H1 (cell line): Measurements from ENCODE around the gene HSF5. TPM values are rescaled to one million over a fixed set of nuclear protein-coding genes. Genes with fewer than 3 reads are reported as not detected.

ENCODE experiments used
- CTCF ChIA-PET: fragments of 300-600 bp; sonication (Branson Sonifier 250); formaldehyde crosslinking; loops from one replicate; lab custom pipeline; 2021; ENCODE audit not compliant: partially characterized antibody; lab: Charles Lee
- POLR2A ChIA-PET: fragments of 300-600 bp; sonication (Branson Sonifier 250); formaldehyde crosslinking; loops from one replicate; lab custom pipeline; 2021; ENCODE audit warnings: inconsistent platforms; ENCODE audit not compliant: partially characterized antibody; lab: Charles Lee
- DNase-seq, 2 experiments: peaks; one replicate each; pipeline versions ENCODE4 v3.0.0 to v3.0.0-alpha.2; 2010 to 2022; ENCODE audit warnings: low spot score in 2 of 2, low read depth in 1 of 2, mixed read lengths in 1 of 2
- FAIRE-seq: peaks from 2 replicates; lab custom pipeline; 2011; peaks lifted over from hg19 to GRCh38; lab: Jason Lieb, UNC
- H2AFZ ChIP-seq: 2 replicates; pipeline ENCODE4 v1.8.1; 2012; ENCODE audit warnings: low read length, inconsistent platforms
- H2AK5ac ChIP-seq: 2 replicates; pipeline ENCODE4 v1.6.1; 2013; ENCODE audit warnings: low read depth, low read length
- H2BK120ac ChIP-seq: replicated peaks from 2 replicates; pipeline ENCODE3; 2013; ENCODE audit warnings: low read depth, low read length, inconsistent platforms
- H2BK12ac ChIP-seq: 2 replicates; pipeline ENCODE4 v1.6.1; 2013; ENCODE audit warnings: low read depth, low read length
- H2BK15ac ChIP-seq: 2 replicates; pipeline ENCODE4 v1.6.1; 2013; ENCODE audit warnings: low read length
- H2BK20ac ChIP-seq: 2 replicates; pipeline ENCODE4 v1.6.1; 2013; ENCODE audit warnings: low read length
- H2BK5ac ChIP-seq: 2 replicates; pipeline ENCODE4 v1.6.1; 2013; ENCODE audit warnings: low read depth, low read length
- H3K14ac ChIP-seq: 2 replicates; pipeline ENCODE4 v1.6.1; 2013; ENCODE audit warnings: inconsistent platforms; ENCODE audit not compliant: insufficient read length
- H3K18ac ChIP-seq: 2 replicates; pipeline ENCODE4 v1.6.1; 2013; ENCODE audit warnings: low read length; ENCODE audit errors: extremely low read depth
- H3K23ac ChIP-seq: 2 replicates; pipeline ENCODE4 v1.6.1; 2013; ENCODE audit warnings: inconsistent platforms; ENCODE audit not compliant: insufficient read length
- H3K23me2 ChIP-seq: 2 replicates; pipeline ENCODE4 v1.6.1; 2013; ENCODE audit warnings: low read depth, low read length
- H3K27ac ChIP-seq: 2 replicates; pipeline ENCODE4 v1.6.1; 2011; ENCODE audit warnings: low read depth, low read length, inconsistent platforms
- H3K27me3 ChIP-seq, 4 experiments: replicated peaks in 1 of 4; 1 replicate in 1 of 4; 2 replicates in 3 of 4; pipeline versions ENCODE4 v1.6.1 to v1.8.1; 2011 to 2013; ENCODE audit warnings: low read length in 3 of 4, mild to moderate bottlenecking in 3 of 4, inconsistent platforms in 2 of 4, mixed read lengths in 2 of 4, moderate library complexity in 1 of 4; ENCODE audit not compliant: control insufficient read depth in 3 of 4, insufficient read depth in 3 of 4; ENCODE audit errors: extremely low read depth in 1 of 4
- H3K36me3 ChIP-seq, 4 experiments: 2 replicates each; pipeline versions ENCODE4 v1.6.1 to v1.8.1; 2011 to 2013; ENCODE audit warnings: mild to moderate bottlenecking in 4 of 4, low read length in 3 of 4, moderate library complexity in 2 of 4, control low read depth in 1 of 4, inconsistent platforms in 1 of 4; ENCODE audit not compliant: insufficient read depth in 4 of 4, control insufficient read depth in 2 of 4
- H3K4ac ChIP-seq: replicated peaks from 2 replicates; pipeline ENCODE3; 2013; ENCODE audit warnings: low read length, low read depth, mixed read lengths, inconsistent platforms; ENCODE audit not compliant: insufficient read length
- H3K4me1 ChIP-seq, 4 experiments: replicated peaks in 1 of 4; 1 replicate in 1 of 4; 2 replicates in 3 of 4; pipeline versions ENCODE4 v1.6.1 to v1.8.1; 2011 to 2013; ENCODE audit warnings: low read length in 3 of 4, inconsistent platforms in 2 of 4, mixed read lengths in 1 of 4; ENCODE audit not compliant: insufficient read depth in 4 of 4, control insufficient read depth in 3 of 4
- H3K4me2 ChIP-seq, 2 experiments: 2 replicates each; pipeline versions ENCODE4 v1.6.1 to v1.8.1; 2011 to 2013; ENCODE audit warnings: low read depth in 2 of 2, low read length in 2 of 2, control low read depth in 1 of 2, inconsistent platforms in 1 of 2, mild to moderate bottlenecking in 1 of 2; ENCODE audit not compliant: insufficient read depth in 1 of 2
- H3K4me3 ChIP-seq, 4 experiments: fragments of 200-600, 300-600 bp in 1 of 4; sonication (generic), shearing (Covaris generic), sonication (Bioruptor Twin) in 1 of 4; 2 replicates each; pipeline versions ENCODE4 v1.5.1 to v1.8.1; 2011 to 2016; ENCODE audit warnings: low read length in 4 of 4, low read depth in 3 of 4, control low read depth in 2 of 4, inconsistent platforms in 2 of 4, mild to moderate bottlenecking in 2 of 4, mixed read lengths in 1 of 4, moderate library complexity in 1 of 4; ENCODE audit not compliant: insufficient read depth in 2 of 4; ENCODE audit errors: extremely low read depth in 1 of 4
- H3K56ac ChIP-seq: replicated peaks from 2 replicates; pipeline ENCODE3; 2013; ENCODE audit warnings: low read depth, mild to moderate bottlenecking, mixed read lengths, low read length, inconsistent platforms; ENCODE audit not compliant: insufficient read length
- H3K79me1 ChIP-seq: 2 replicates; pipeline ENCODE4 v1.6.1; 2013; ENCODE audit warnings: low read depth, low read length, control low read depth
- H3K79me2 ChIP-seq, 2 experiments: 2 replicates each; pipeline versions ENCODE4 v1.6.1 to v1.8.1; 2012 to 2013; ENCODE audit warnings: low read length in 2 of 2, mild to moderate bottlenecking in 2 of 2, inconsistent platforms in 1 of 2; ENCODE audit not compliant: insufficient read depth in 2 of 2, control insufficient read depth in 1 of 2
- H3K9ac ChIP-seq, 4 experiments: replicated peaks in 1 of 4; 1 replicate in 1 of 4; 2 replicates in 3 of 4; pipeline versions ENCODE4 v1.6.1 to v1.8.1; 2011 to 2013; ENCODE audit warnings: low read depth in 3 of 4, low read length in 3 of 4, control low read depth in 2 of 4, mild to moderate bottlenecking in 2 of 4, moderate library complexity in 2 of 4, inconsistent platforms in 1 of 4; ENCODE audit errors: extremely low read depth in 1 of 4
- H3K9me3 ChIP-seq, 2 experiments: 2 replicates each; pipeline versions ENCODE4 v1.6.1 to v1.8.1; 2012 to 2013; ENCODE audit warnings: mild to moderate bottlenecking in 2 of 2, moderate library complexity in 2 of 2, control low read depth in 1 of 2, inconsistent platforms in 1 of 2, low read depth in 1 of 2, low read length in 1 of 2, mixed read lengths in 1 of 2; ENCODE audit not compliant: insufficient read depth in 2 of 2
- H4K20me1 ChIP-seq, 2 experiments: replicated peaks in 1 of 2; 2 replicates each; pipeline versions ENCODE3 to v1.8.1; 2011 to 2013; ENCODE audit warnings: inconsistent platforms in 2 of 2, low read length in 2 of 2, mild to moderate bottlenecking in 1 of 2; ENCODE audit not compliant: insufficient read depth in 2 of 2, control insufficient read depth in 1 of 2
- H4K5ac ChIP-seq: 2 replicates; pipeline ENCODE4 v1.6.1; 2013; ENCODE audit warnings: low read length, low read depth, mixed read lengths, inconsistent platforms; ENCODE audit not compliant: insufficient read length
- H4K8ac ChIP-seq: 2 replicates; pipeline ENCODE4 v1.8.0; 2013; ENCODE audit warnings: mild to moderate bottlenecking, moderate library complexity, low read length, inconsistent platforms; ENCODE audit not compliant: insufficient read depth; ENCODE audit errors: extremely low read depth
- H4K91ac ChIP-seq: replicated peaks from 2 replicates; pipeline ENCODE3; 2013; ENCODE audit warnings: low read length, mixed read lengths, inconsistent platforms; ENCODE audit not compliant: insufficient read length
- RNF2 ChIP-seq: fragments of 200-900, 300-1000 bp; sonication (generic); IDR thresholded peaks from 2 replicates; pipeline ENCODE4 v1.7.1; 2016; ENCODE audit warnings: borderline replicate concordance, low read depth, mild to moderate bottlenecking, antibody characterized with exemption, low read length; ENCODE audit not compliant: poor library complexity, severe bottlenecking; ENCODE audit errors: missing control alignments
- WGBS, 2 experiments: shearing (Covaris generic) in 1 of 2; methylation state at CpG; one replicate each; pipeline versions ENCODE4 v1.1.6 to v1.1.7; 2013 to 2015; ENCODE audit warnings: low lambda C conversion rate in 2 of 2, mixed read lengths in 2 of 2, inconsistent platforms in 1 of 2, low coverage in 1 of 2, missing lambda C conversion rate in 1 of 2; ENCODE audit not compliant: insufficient replicate concordance in 2 of 2, insufficient coverage in 1 of 2, insufficient read length in 1 of 2; ENCODE audit errors: extremely low coverage in 1 of 2, missing lambda C conversion rate in 1 of 2; 5-methylcytosine and 5-hydroxymethylcytosine counted together
- polyA plus RNA-seq, 7 experiments: library from polyadenylated mRNA; depleted of rRNA in 3 of 7; stranded (reverse) in 5 of 7; unstranded in 2 of 7; fragments of >200 nt in 5 of 7; fragments of 200-250 nt in 2 of 7; gene quantifications; 1 replicate in 5 of 7; 2 replicates in 1 of 7; 4 replicates in 1 of 7; pipeline versions ENCODE4 v1.2.1 to v1.2.3, GENCODE V29; 2011 to 2013; ENCODE audit warnings: missing spikeins in 2 of 7, mixed read lengths in 2 of 7
- total RNA-seq: library from RNA; stranded (reverse); fragmentation: NEBNext Ultra II Directional; extraction: Animal tissue kit (Norgen Biotek cat#: 25700); gene quantifications from 2 replicates; pipeline ENCODE4 v1.2.1, GENCODE V29; 2021

HSF5 gene
- total and polyA plus RNA-seq, 2 of the 8 experiments (the other 6 are each of a cell fraction or from before 2014, with no cell fraction given), result not detected

DNA sequence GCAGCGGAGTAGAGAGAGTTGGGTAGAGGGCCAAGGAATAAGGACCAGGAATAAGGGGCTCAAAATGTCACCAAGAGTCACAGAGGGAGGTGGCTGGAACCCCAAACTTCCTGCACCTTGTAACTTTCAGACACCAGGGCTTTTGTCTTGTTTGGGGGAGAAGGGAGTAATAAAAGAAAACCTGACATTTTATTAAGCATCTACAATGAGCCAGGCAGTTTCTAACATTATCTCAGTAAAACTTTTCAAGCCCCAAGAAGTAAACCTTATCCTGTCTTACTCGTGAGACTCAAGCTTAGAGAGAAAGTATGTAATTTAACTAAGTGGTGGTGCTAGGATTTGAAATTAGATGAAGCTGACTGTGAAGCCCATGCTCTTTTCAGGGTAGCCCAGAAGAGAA, 27.1 kb upstream of the HSF5 start:
- no peak overlapping the region for H4K91ac ChIP-seq
- H3K14ac ChIP-seq, result no peak overlapping the region
- H3K4me3 ChIP-seq, result peak overlapping the region; percentile 29 to 88 (median 66); a peak in 7 of 8 replicates
- H3K4me2 ChIP-seq, result peak overlapping the region; percentile 52 to 69
- H3K27ac ChIP-seq, result no peak overlapping the region
- peaks cover 2% of the 10 kb centered on the region in 2 experiments for H4K20me1 ChIP-seq
- H3K79me1 ChIP-seq, result peaks cover 4% of the 10 kb centered on the region
- H2BK120ac ChIP-seq, result no peak overlapping the region
- H2BK12ac ChIP-seq, result 0 out of 2 replicates have a peak overlapping the region, but pooled peaks have one; percentile 68
- ChIA-PET POLR2A (interaction anchor here (0.5 to 2.9 kb wide), 21 partner anchors 9 to 1178 kb away, joined by 3 to 25 read pairs (median 4); partner anchors contain the start of genes HSF5, MKS1 and SUPT4H1), CTCF (interaction anchor here (0.6 to 1.2 kb wide), 5 partner anchors 55 to 315 kb away, joined by 3 to 4 read pairs (median 3); no protein-coding TSS in a partner anchor)
- 0 out of 2 replicates have a peak overlapping the region, but pooled peaks have one; percentile 88 for H2BK5ac ChIP-seq
- no peak overlapping the region for H4K5ac ChIP-seq
- H2AFZ ChIP-seq, result no peak overlapping the region
- peaks cover 0 to 18% (median 5%) of the 10 kb centered on the region in 4 experiments; a peak in 5 of 7 replicates for H3K4me1 ChIP-seq
- no peak overlapping the region for H3K18ac ChIP-seq
- H3K9ac ChIP-seq, result 0 out of 7 replicates have a peak overlapping the region, but pooled peaks of 1 of the 4 experiments have one; percentile 0
- no peak overlapping the region for H2AK5ac ChIP-seq
- H4K8ac ChIP-seq, result no peak overlapping the region
- peaks cover 15% of the 10 kb centered on the region for H3K23me2 ChIP-seq
- no peak overlapping the region for H3K56ac ChIP-seq
- H2BK15ac ChIP-seq, result peak overlapping the region; percentile 75; the same call in 1 of the 2 replicates
- H3K23ac ChIP-seq, result no peak overlapping the region
- H3K27me3 ChIP-seq, result no peaks in the 10 kb centered on the region
- no peaks in the 10 kb centered on the region for H3K9me3 ChIP-seq
- H3K4ac ChIP-seq, result no peak overlapping the region
- peaks cover 10 to 21% (median 18%) of the 10 kb centered on the region in 4 experiments; a peak in 7 of 8 replicates for H3K36me3 ChIP-seq
- no peak overlapping the region for H2BK20ac ChIP-seq
- WGBS, 2 experiments, result 65% methylated on average over 2 of the region's 2 CpGs; no CpG with 5 or more reads in 1 of the 2 experiments
- peaks cover 0 to 26% of the 10 kb centered on the region in 2 experiments; a peak in 2 of 4 replicates for H3K79me2 ChIP-seq
- no peak for DNase-seq
- FAIRE-seq, result no peak
- TF ChIP-seq RNF2, result no peak
